ENCODE data around the gene L3HYPDH. TPM values are rescaled to one million over a fixed set of nuclear protein-coding genes. Genes with fewer than 3 reads are reported as not detected.

L3HYPDH gene
- polyA plus RNA-seq, 1 of the 3 experiments (the other 2 are of a cell fraction), result 66.2 TPM

DNA sequence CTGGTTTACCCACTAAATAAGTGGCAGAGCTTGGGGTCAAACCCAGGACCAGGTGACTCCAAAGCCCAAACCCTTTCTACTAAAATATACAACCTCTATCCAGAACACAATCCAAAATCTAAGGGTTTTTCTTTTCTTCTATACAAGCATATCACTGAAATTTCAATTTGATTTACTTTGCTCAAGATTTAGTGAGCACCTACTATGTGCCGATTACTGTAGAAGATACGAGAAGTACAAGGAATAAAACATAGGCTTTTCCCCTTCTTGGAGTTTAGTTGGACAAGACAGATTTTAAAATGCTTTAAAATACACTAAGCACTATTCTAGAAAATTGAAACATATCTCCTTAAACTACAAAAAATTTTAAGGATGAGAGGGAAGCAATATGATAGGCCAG is 2.8 kb downstream of the L3HYPDH start:
- DNase-seq, result no peak
- Histone ChIP-seq H4K20me1 (ENCODE audit: insufficient read depth) (0 out of 2 replicates have a peak, but pooled peaks cover 4% of the 10 kb centered on the region), H3F3A (replicated peaks; ENCODE audit: insufficient read depth) (peaks cover 29% of the 10 kb centered on the region), H3K79me2 (ENCODE audit: insufficient read depth) (peaks cover 94% of the 10 kb centered on the region), H3K9me2 (no peaks in the 10 kb centered on the region), H3K9ac (peak overlapping the region; percentile 95), H3K27ac (ENCODE audit: low read depth in 2 of 2, low read length in 1 of 2) (peak overlapping the region in 1 of 2 experiments; percentile 99; a peak in 2 of 4 replicates), H3K36me3 (replicated peaks in 1 of 2; ENCODE audit: control insufficient read depth in 1 of 2, insufficient read depth in 2 of 2, low read length in 1 of 2) (peaks cover 29 to 36% of the 10 kb centered on the region in 2 experiments), H3K9me3 (no peaks in the 10 kb centered on the region), H3K27me3 (ENCODE audit: insufficient read depth) (no peaks in the 10 kb centered on the region), H3K4me2 (peak overlapping the region; percentile 77), H3K4me1 (ENCODE audit: control insufficient read depth in 1 of 2, insufficient read depth in 2 of 2, low read depth in 1 of 2, low read length in 1 of 2) (peaks cover 12 to 26% of the 10 kb centered on the region in 2 experiments; a peak in 3 of 4 replicates), H3K4me3 (ENCODE audit: low read depth in 2 of 2, low read length in 1 of 2) (peak overlapping the region; percentile 68 to 89; a peak in 3 of 4 replicates), H2AFZ (ENCODE audit: low read depth) (no peak overlapping the region)
- ChIA-PET POLR2A (no interaction called here), CTCF (no interaction called here)
- no peak for TF ChIP-seq ELF1 (IDR thresholded peaks at IDR 0.05)
- no peak for TF ChIP-seq FOXJ3 (CRISPR knock-in tag; IDR thresholded peaks at IDR 0.05)
- TF ChIP-seq, protein P1, sequence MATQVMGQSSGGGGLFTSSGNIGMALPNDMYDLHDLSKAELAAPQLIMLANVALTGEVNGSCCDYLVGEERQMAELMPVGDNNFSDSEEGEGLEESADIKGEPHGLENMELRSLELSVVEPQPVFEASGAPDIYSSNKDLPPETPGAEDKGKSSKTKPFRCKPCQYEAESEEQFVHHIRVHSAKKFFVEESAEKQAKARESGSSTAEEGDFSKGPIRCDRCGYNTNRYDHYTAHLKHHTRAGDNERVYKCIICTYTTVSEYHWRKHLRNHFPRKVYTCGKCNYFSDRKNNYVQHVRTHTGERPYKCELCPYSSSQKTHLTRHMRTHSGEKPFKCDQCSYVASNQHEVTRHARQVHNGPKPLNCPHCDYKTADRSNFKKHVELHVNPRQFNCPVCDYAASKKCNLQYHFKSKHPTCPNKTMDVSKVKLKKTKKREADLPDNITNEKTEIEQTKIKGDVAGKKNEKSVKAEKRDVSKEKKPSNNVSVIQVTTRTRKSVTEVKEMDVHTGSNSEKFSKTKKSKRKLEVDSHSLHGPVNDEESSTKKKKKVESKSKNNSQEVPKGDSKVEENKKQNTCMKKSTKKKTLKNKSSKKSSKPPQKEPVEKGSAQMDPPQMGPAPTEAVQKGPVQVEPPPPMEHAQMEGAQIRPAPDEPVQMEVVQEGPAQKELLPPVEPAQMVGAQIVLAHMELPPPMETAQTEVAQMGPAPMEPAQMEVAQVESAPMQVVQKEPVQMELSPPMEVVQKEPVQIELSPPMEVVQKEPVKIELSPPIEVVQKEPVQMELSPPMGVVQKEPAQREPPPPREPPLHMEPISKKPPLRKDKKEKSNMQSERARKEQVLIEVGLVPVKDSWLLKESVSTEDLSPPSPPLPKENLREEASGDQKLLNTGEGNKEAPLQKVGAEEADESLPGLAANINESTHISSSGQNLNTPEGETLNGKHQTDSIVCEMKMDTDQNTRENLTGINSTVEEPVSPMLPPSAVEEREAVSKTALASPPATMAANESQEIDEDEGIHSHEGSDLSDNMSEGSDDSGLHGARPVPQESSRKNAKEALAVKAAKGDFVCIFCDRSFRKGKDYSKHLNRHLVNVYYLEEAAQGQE (IDR thresholded peaks at IDR 0.05; ENCODE audit: low read depth, low read length), result no peak
- TF ChIP-seq, protein P2, sequence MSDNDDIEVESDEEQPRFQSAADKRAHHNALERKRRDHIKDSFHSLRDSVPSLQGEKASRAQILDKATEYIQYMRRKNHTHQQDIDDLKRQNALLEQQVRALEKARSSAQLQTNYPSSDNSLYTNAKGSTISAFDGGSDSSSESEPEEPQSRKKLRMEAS (IDR thresholded peaks at IDR 0.05; ENCODE audit: low read depth), result no peak
- no peak for TF ChIP-seq RFX5 (IDR thresholded peaks at IDR 0.05; ENCODE audit: low read length)
- TF ChIP-seq, protein P3, sequence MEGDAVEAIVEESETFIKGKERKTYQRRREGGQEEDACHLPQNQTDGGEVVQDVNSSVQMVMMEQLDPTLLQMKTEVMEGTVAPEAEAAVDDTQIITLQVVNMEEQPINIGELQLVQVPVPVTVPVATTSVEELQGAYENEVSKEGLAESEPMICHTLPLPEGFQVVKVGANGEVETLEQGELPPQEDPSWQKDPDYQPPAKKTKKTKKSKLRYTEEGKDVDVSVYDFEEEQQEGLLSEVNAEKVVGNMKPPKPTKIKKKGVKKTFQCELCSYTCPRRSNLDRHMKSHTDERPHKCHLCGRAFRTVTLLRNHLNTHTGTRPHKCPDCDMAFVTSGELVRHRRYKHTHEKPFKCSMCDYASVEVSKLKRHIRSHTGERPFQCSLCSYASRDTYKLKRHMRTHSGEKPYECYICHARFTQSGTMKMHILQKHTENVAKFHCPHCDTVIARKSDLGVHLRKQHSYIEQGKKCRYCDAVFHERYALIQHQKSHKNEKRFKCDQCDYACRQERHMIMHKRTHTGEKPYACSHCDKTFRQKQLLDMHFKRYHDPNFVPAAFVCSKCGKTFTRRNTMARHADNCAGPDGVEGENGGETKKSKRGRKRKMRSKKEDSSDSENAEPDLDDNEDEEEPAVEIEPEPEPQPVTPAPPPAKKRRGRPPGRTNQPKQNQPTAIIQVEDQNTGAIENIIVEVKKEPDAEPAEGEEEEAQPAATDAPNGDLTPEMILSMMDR (IDR thresholded peaks at IDR 0.05), result no peak
- TF ChIP-seq CHD2 (IDR thresholded peaks at IDR 0.05; ENCODE audit: low read length, partially characterized antibody), result no peak
- no peak for TF ChIP-seq SMC3 (IDR thresholded peaks at IDR 0.05; ENCODE audit: low read depth, low read length)
- TF ChIP-seq, protein P4, sequence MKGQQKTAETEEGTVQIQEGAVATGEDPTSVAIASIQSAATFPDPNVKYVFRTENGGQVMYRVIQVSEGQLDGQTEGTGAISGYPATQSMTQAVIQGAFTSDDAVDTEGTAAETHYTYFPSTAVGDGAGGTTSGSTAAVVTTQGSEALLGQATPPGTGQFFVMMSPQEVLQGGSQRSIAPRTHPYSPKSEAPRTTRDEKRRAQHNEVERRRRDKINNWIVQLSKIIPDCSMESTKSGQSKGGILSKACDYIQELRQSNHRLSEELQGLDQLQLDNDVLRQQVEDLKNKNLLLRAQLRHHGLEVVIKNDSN (IDR thresholded peaks at IDR 0.05; ENCODE audit: borderline replicate concordance, low read depth), result no peak
- TF ChIP-seq JUND (IDR thresholded peaks at IDR 0.05), result no peak
- no peak for TF ChIP-seq NRF1 (IDR thresholded peaks at IDR 0.05; ENCODE audit: low read depth, low read length)
- TF ChIP-seq, protein P5, sequence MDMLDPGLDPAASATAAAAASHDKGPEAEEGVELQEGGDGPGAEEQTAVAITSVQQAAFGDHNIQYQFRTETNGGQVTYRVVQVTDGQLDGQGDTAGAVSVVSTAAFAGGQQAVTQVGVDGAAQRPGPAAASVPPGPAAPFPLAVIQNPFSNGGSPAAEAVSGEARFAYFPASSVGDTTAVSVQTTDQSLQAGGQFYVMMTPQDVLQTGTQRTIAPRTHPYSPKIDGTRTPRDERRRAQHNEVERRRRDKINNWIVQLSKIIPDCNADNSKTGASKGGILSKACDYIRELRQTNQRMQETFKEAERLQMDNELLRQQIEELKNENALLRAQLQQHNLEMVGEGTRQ (IDR thresholded peaks at IDR 0.05; ENCODE audit: borderline replicate concordance, low read depth, low read length), result no peak
- no peak for TF ChIP-seq EP300 (IDR thresholded peaks at IDR 0.05; ENCODE audit: borderline replicate concordance in 1 of 2, low read depth in 1 of 2, low read length in 1 of 2)
- TF ChIP-seq MXI1 (IDR thresholded peaks at IDR 0.05; ENCODE audit: low read depth, low read length), result no peak
- no peak for TF ChIP-seq RAD21 (IDR thresholded peaks at IDR 0.05; ENCODE audit: low read length)
- TF ChIP-seq TEAD4 (IDR thresholded peaks at IDR 0.05; ENCODE audit: borderline replicate concordance, insufficient read depth), result no peak
- no peak for TF ChIP-seq RXRA (IDR thresholded peaks at IDR 0.05; ENCODE audit: borderline replicate concordance, low read depth)
- no peak for TF ChIP-seq POLR2AphosphoS5 (IDR thresholded peaks at IDR 0.05; ENCODE audit: low read depth, low read length)
- TF ChIP-seq, protein P6, sequence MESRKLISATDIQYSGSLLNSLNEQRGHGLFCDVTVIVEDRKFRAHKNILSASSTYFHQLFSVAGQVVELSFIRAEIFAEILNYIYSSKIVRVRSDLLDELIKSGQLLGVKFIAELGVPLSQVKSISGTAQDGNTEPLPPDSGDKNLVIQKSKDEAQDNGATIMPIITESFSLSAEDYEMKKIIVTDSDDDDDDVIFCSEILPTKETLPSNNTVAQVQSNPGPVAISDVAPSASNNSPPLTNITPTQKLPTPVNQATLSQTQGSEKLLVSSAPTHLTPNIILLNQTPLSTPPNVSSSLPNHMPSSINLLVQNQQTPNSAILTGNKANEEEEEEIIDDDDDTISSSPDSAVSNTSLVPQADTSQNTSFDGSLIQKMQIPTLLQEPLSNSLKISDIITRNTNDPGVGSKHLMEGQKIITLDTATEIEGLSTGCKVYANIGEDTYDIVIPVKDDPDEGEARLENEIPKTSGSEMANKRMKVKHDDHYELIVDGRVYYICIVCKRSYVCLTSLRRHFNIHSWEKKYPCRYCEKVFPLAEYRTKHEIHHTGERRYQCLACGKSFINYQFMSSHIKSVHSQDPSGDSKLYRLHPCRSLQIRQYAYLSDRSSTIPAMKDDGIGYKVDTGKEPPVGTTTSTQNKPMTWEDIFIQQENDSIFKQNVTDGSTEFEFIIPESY (IDR thresholded peaks at IDR 0.05; ENCODE audit: borderline replicate concordance, low read depth), result no peak
- 96% methylated on average over 2 of the region's 2 CpGs for WGBS (ENCODE audit: low lambda C conversion rate)

Data from SK-N-SH (cell line).